Endothelial cell of umbilical vein (primary cell): Measurements from ENCODE around the gene KRTAP12-3. TPM values are rescaled to one million over a fixed set of nuclear protein-coding genes. Genes with fewer than 3 reads are reported as not detected.

Experiments
- BruUV-seq: library from RNA; stranded (reverse); fragments of 400-500 nt; replicated peaks from 2 replicates; lab custom pipeline; 2021; lab: Mats Ljungman, UMichigan
- CTCF ChIA-PET: fragments of 300-600, 350-600 bp; sonication (Branson Sonifier 250); formaldehyde crosslinking; loops from one replicate; lab custom pipeline; 2021; ENCODE audit warnings: antibody characterized with exemption, inconsistent platforms; lab: Charles Lee
- POLR2A ChIA-PET: fragments of 300-600, 350-600 bp; sonication (Branson Sonifier 250); formaldehyde crosslinking; loops from one replicate; lab custom pipeline; 2021; ENCODE audit warnings: antibody characterized with exemption, inconsistent platforms; lab: Charles Lee
- DNase-seq: peaks from one replicate; pipeline ENCODE4 v3.0.0-alpha.2; 2011; ENCODE audit warnings: low read depth, low spot score
- FAIRE-seq: peaks from 2 replicates; lab custom pipeline; 2011; peaks lifted over from hg19 to GRCh38; lab: Jason Lieb, UNC
- H2AFZ ChIP-seq: 2 replicates; pipeline ENCODE4 v1.6.0; 2012; ENCODE audit warnings: low read depth, low read length, control low read depth, inconsistent platforms
- H3K27ac ChIP-seq: 2 replicates; pipeline ENCODE4 v1.5.1; 2011; ENCODE audit warnings: low read depth, mild to moderate bottlenecking, control low read depth, low read length, moderate library complexity; ENCODE audit not compliant: insufficient read depth
- H3K27me3 ChIP-seq, 2 experiments: 2 replicates each; pipeline versions ENCODE4 v1.6.0 to v1.6.1; 2011; ENCODE audit warnings: low read length in 2 of 2, mixed read lengths in 1 of 2; ENCODE audit not compliant: control insufficient read depth in 2 of 2, insufficient read depth in 2 of 2
- H3K36me3 ChIP-seq, 2 experiments: 2 replicates in 1 of 2; 3 replicates in 1 of 2; pipeline ENCODE4 v1.5.1; 2011; ENCODE audit warnings: low read length in 2 of 2, mild to moderate bottlenecking in 1 of 2, moderate library complexity in 1 of 2; ENCODE audit not compliant: control insufficient read depth in 2 of 2, insufficient read depth in 2 of 2; ENCODE audit errors: extremely low read depth in 1 of 2
- H3K4me1 ChIP-seq: 3 replicates; pipeline ENCODE4 v1.5.1; 2011; ENCODE audit warnings: mild to moderate bottlenecking, low read length; ENCODE audit not compliant: control insufficient read depth, insufficient read depth; ENCODE audit errors: extremely low read depth
- H3K4me2 ChIP-seq: 2 replicates; pipeline ENCODE4 v1.6.1; 2011; ENCODE audit warnings: low read length, control low read depth, mixed read lengths; ENCODE audit not compliant: insufficient read depth
- H3K4me3 ChIP-seq, 3 experiments: fragments of 200-600 bp in 1 of 3; sonication (generic), shearing (Covaris generic) in 1 of 3; replicated peaks in 1 of 3; 2 replicates each; pipeline ENCODE4 v1.5.1; 2011 to 2016; ENCODE audit warnings: control low read depth in 3 of 3, low read length in 3 of 3, mild to moderate bottlenecking in 2 of 3, inconsistent platforms in 1 of 3, low read depth in 1 of 3, moderate library complexity in 1 of 3; ENCODE audit not compliant: insufficient read depth in 1 of 3
- H3K79me2 ChIP-seq: 2 replicates; pipeline ENCODE4 v1.6.0; 2012; ENCODE audit warnings: low read length, inconsistent platforms; ENCODE audit not compliant: control insufficient read depth, insufficient read depth
- H3K9ac ChIP-seq: replicated peaks from 2 replicates; pipeline ENCODE3; 2011; ENCODE audit warnings: low read length, control low read depth; ENCODE audit not compliant: insufficient read depth; ENCODE audit errors: extremely low read depth
- H3K9me1 ChIP-seq: replicated peaks from 3 replicates; pipeline ENCODE4 v1.6.0; 2011; ENCODE audit warnings: mild to moderate bottlenecking, low read length; ENCODE audit not compliant: control insufficient read depth, insufficient read depth; ENCODE audit errors: extremely low read depth
- H3K9me3 ChIP-seq: replicated peaks from 2 replicates; pipeline ENCODE4 v1.5.1; 2012; ENCODE audit warnings: low read length, inconsistent platforms; ENCODE audit not compliant: control insufficient read depth, insufficient read depth
- H4K20me1 ChIP-seq: replicated peaks from 2 replicates; pipeline ENCODE3; 2011; ENCODE audit warnings: mild to moderate bottlenecking, low read length; ENCODE audit not compliant: control insufficient read depth, insufficient read depth; ENCODE audit errors: extremely low read depth
- EZH2 ChIP-seq: IDR thresholded peaks from 2 replicates; pipeline ENCODE4 v1.6.1; 2012; ENCODE audit warnings: borderline replicate concordance, low read depth, mild to moderate bottlenecking, moderate library complexity, low read length, inconsistent platforms; ENCODE audit not compliant: severe bottlenecking
- FOS ChIP-seq: IDR thresholded peaks from 2 replicates; pipeline ENCODE4 v1.6.1; 2011; ENCODE audit warnings: mild to moderate bottlenecking, low read length, moderate library complexity, borderline replicate concordance; ENCODE audit not compliant: insufficient read depth
- GATA2 ChIP-seq: IDR thresholded peaks from 2 replicates; pipeline ENCODE4 v1.7.0; 2011; ENCODE audit warnings: low read depth, mild to moderate bottlenecking, moderate library complexity, mixed read lengths, low read length; ENCODE audit not compliant: insufficient read length, insufficient read depth
- JUN ChIP-seq: IDR thresholded peaks from 2 replicates; pipeline ENCODE4 v1.6.1; 2011; ENCODE audit warnings: borderline replicate concordance, low read depth; ENCODE audit not compliant: insufficient read length, insufficient read depth
- MYC ChIP-seq: IDR thresholded peaks from one replicate; pipeline ENCODE4 v1.6.1; 2011; ENCODE audit warnings: mild to moderate bottlenecking, low read depth, low read length
- POLR2A ChIP-seq: IDR thresholded peaks from 2 replicates; pipeline ENCODE4 v1.6.1; 2012; ENCODE audit warnings: low read depth, mild to moderate bottlenecking, control low read depth, low read length
- POLR2AphosphoS5 ChIP-seq: IDR thresholded peaks from 2 replicates; pipeline ENCODE4 v1.6.1; 2012; ENCODE audit warnings: low read depth, mild to moderate bottlenecking, control low read depth, low read length, moderate library complexity; ENCODE audit not compliant: insufficient read depth
- dilution Hi-C: fragments of 300-500 bp; cut with MboI; formaldehyde crosslinking; loops from one replicate; pipeline ENCODE4 v1.15.0; 2019; ENCODE audit warnings: low sequenced_read_pairs; ENCODE audit not compliant: extremely low pct_ligation_motif_present
- intact Hi-C: fragments of 100-400 bp; cut with micrococcal nuclease; formaldehyde crosslinking; loops from one replicate; pipeline ENCODE4 v1.10.0; 2022
- polyA plus RNA-seq, 4 experiments: library from polyadenylated mRNA; depleted of rRNA in 3 of 4; stranded (reverse) in 3 of 4; unstranded in 1 of 4; fragments of >200 nt; gene quantifications; 2 replicates each; pipeline versions ENCODE4 v1.2.1 to v1.2.3, GENCODE V29; 2011 to 2012; ENCODE audit warnings: missing spikeins in 1 of 4
- total RNA-seq: library from RNA; stranded (reverse); gene quantifications from 2 replicates; pipeline ENCODE4 v1.2.3, GENCODE V29; 2021
- TF ChIP-seq, protein P1 (sequence below): IDR thresholded peaks from 2 replicates; pipeline ENCODE4 v1.6.1; 2011; ENCODE audit not compliant: insufficient read depth, insufficient read length
- TF ChIP-seq, protein P2 (sequence below), 2 donors: IDR thresholded peaks; 1 replicate in 1 of 2; 2 replicates in 1 of 2; pipeline ENCODE4 v1.5.1; 2011; ENCODE audit warnings: low read length in 2 of 2, mild to moderate bottlenecking in 2 of 2, moderate library complexity in 2 of 2, control low read depth in 1 of 2, inconsistent platforms in 1 of 2, low read depth in 1 of 2; ENCODE audit not compliant: insufficient read depth in 1 of 2; ENCODE audit errors: extremely low read depth in 1 of 2

KRTAP12-3 gene
- total and polyA plus RNA-seq, 2 donors (not counting 3 experiments of a cell fraction or from before 2014, with no cell fraction given) = not detected

DNA sequence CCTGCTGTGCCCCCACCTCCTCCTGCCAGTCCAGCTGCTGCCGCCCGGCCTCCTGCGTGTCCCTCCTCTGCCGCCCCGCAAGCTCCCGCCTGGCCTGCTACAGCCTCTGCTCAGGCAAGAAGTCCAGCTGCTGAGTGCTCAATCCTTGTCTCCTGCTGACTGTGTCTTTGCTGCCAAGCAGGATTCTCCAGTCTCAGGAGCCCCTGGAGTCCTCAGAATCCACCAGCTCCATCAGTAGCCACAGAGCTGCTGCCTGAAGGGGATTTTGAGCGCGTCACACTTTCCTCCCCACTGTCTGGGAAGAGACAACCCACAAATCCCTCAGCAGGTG is 10.5 kb upstream of the KRTAP12-3 start:
- ChIA-PET POLR2A (no interaction called here), CTCF (no interaction called here)
- no peaks in the 10 kb centered on the region for H3K9me3 ChIP-seq
- no peaks in the 10 kb centered on the region for H3K4me1 ChIP-seq
- BruUV-seq = no TSS peak
- H3K36me3 ChIP-seq = no peaks in the 10 kb centered on the region
- H2AFZ ChIP-seq = no peak overlapping the region
- no peaks in the 10 kb centered on the region for H4K20me1 ChIP-seq
- H3K9ac ChIP-seq = no peak overlapping the region
- FAIRE-seq (no peak), DNase-seq (no peak)
- H3K27ac ChIP-seq = no peak overlapping the region
- no peaks in the 10 kb centered on the region for H3K79me2 ChIP-seq
- intact Hi-C loops (no loop called here), dilution Hi-C loops (no loop called here)
- H3K4me2 ChIP-seq = no peak overlapping the region
- H3K27me3 ChIP-seq = no peaks in the 10 kb centered on the region
- no peak for TF ChIP-seq FOS
- TF ChIP-seq, protein P1, sequence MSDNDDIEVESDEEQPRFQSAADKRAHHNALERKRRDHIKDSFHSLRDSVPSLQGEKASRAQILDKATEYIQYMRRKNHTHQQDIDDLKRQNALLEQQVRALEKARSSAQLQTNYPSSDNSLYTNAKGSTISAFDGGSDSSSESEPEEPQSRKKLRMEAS = no peak
- TF ChIP-seq EZH2 = no peak
- no peak for TF ChIP-seq POLR2AphosphoS5
- TF ChIP-seq, protein P2, sequence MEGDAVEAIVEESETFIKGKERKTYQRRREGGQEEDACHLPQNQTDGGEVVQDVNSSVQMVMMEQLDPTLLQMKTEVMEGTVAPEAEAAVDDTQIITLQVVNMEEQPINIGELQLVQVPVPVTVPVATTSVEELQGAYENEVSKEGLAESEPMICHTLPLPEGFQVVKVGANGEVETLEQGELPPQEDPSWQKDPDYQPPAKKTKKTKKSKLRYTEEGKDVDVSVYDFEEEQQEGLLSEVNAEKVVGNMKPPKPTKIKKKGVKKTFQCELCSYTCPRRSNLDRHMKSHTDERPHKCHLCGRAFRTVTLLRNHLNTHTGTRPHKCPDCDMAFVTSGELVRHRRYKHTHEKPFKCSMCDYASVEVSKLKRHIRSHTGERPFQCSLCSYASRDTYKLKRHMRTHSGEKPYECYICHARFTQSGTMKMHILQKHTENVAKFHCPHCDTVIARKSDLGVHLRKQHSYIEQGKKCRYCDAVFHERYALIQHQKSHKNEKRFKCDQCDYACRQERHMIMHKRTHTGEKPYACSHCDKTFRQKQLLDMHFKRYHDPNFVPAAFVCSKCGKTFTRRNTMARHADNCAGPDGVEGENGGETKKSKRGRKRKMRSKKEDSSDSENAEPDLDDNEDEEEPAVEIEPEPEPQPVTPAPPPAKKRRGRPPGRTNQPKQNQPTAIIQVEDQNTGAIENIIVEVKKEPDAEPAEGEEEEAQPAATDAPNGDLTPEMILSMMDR (IDR thresholded peaks at IDR 0.05; ENCODE audit: extremely low read depth in 1 of 2, insufficient read depth in 1 of 2, low read depth in 1 of 2, low read length in 2 of 2) = no peak
- TF ChIP-seq GATA2 = no peak
- TF ChIP-seq POLR2A = no peak
- no peak for TF ChIP-seq JUN
- no peak for TF ChIP-seq MYC
- H3K9me1 ChIP-seq = no peaks in the 10 kb centered on the region
- H3K4me3 ChIP-seq = no peak overlapping the region
